PC-3 (cell line): ENCODE measurements around the gene FKBP14.

Experiments used
- CTCF ChIP-seq: fragments of 300-600 bp; sonication (generic); conservative IDR thresholded peaks from 2 replicates; pipeline ENCODE4 v1.5.1; 2017; ENCODE audit warnings: antibody characterized with exemption, low read depth, mild to moderate bottlenecking, low read length
- EZH2 ChIP-seq: fragments of 300-600 bp; sonication (generic); IDR thresholded peaks from one replicate; pipeline ENCODE4 v1.6.1; 2017; ENCODE audit warnings: antibody characterized with exemption, mild to moderate bottlenecking, low read length; ENCODE audit not compliant: unreplicated experiment
- EZH2phosphoT487 ChIP-seq: fragments of 300-600 bp; sonication (generic); IDR thresholded peaks from 2 replicates; pipeline ENCODE4 v1.6.1; 2018; ENCODE audit warnings: mild to moderate bottlenecking, antibody characterized with exemption, low read length, borderline replicate concordance

GRCh38 chr7:30019960-30020359 is 6.5 kb downstream of the FKBP14 start:
- TF ChIP-seq CTCF (no peak), EZH2 (no peak), EZH2phosphoT487 (no peak)
